GM12801 (cell line): ENCODE measurements around the gene RPRD2.

ENCODE experiments used
- CTCF ChIP-seq: IDR thresholded peaks from one replicate; pipeline ENCODE4 v1.5.1; 2011; ENCODE audit warnings: control low read depth; ENCODE audit not compliant: insufficient read length; ENCODE audit errors: extremely low read depth

RPRD2 gene

GRCh38 chr1:150397392-150398032 lies 33.6 kb downstream of the RPRD2 start:
- no peak for TF ChIP-seq CTCF

GRCh38 chr1:150404465-150404864 lies 40.5 kb downstream of the RPRD2 start:
- no peak for TF ChIP-seq CTCF

- no peak for TF ChIP-seq CTCF
Measured at GRCh38 chr1:150405660-150406059, 41.7 kb downstream of the RPRD2 start.

- TF ChIP-seq CTCF: no peak
Measured at GRCh38 chr1:150406483-150406882, 42.5 kb downstream of the RPRD2 start.

GRCh38 chr1:150407330-150407729 lies 43.4 kb downstream of the RPRD2 start:
- TF ChIP-seq CTCF: no peak

GRCh38 chr1:150408800-150409199 lies 44.9 kb downstream of the RPRD2 start:
- no peak for TF ChIP-seq CTCF

GRCh38 chr1:150409504-150410362 lies 45.8 kb downstream of the RPRD2 start:
- TF ChIP-seq CTCF: no peak
